Muscle of back (tissue), 11 donors: ENCODE results near the gene C5AR1. TPM values are rescaled to one million over a fixed set of nuclear protein-coding genes. Genes with fewer than 3 reads are reported as not detected.
"Not testable (repeated sequence)": the region's sequence is repeated elsewhere in the genome, so short reads cannot be mapped to it uniquely, and the experiment has no call there.

Experiments used
- DNase-seq, 3 donors: peaks; one replicate each; pipeline versions ENCODE4 v3.0.0 to v3.0.0-alpha.2; 2013
- polyA plus RNA-seq, 10 donors: library from polyadenylated mRNA; unstranded; fragments of 120-200 nt; gene quantifications; one replicate each; pipeline ENCODE4 v1.2.1, GENCODE V29; 2013; ENCODE audit not compliant: insufficient read length in 10 of 10

C5AR1 gene
- polyA plus RNA-seq, 10 donors = 1.5 to 3.5 (median 2.3) TPM

GRCh38 chr19:47283405-47284059 is 26.1 kb upstream of the C5AR1 start:
- DNase-seq = no peak

GRCh38 chr19:47284324-47284899 is 25.2 kb upstream of the C5AR1 start:
- peak in 2 of 3 donors; percentile 79 to 80 for DNase-seq

GRCh38 chr19:47296036-47296435 is 13.6 kb upstream of the C5AR1 start:
- DNase-seq = peak; percentile 60 to 72 (median 71)

GRCh38 chr19:47300867-47301266 is 8.8 kb upstream of the C5AR1 start:
- not testable (repeated sequence) for DNase-seq

DNA sequence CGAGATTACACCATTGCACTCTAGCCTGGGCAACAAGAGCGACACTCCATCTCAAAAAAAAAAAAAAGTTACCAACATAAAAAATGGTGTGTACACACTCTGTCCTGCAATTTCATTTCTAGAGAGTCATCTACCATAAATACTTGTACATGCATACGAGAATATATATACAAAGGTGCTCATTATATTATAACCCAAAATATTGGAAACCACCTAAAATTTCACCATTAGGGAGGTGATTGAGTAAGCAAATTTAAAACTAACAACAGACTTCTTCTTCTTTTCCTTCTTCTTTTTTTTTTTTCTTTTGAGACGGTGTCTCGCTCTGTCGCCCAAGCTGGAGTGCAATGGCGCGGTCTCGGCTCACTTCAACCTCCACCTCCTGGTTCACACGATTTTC is 7.4 kb upstream of the C5AR1 start:
- DNase-seq = no peak

- no peak for DNase-seq
These were observed 5.7 kb upstream of the C5AR1 start for GRCh38 chr19:47303966-47304365.

GRCh38 chr19:47305309-47305751 is 4.3 kb upstream of the C5AR1 start:
- peak; percentile 43 to 68 (median 59) for DNase-seq

GRCh38 chr19:47306303-47306702 is 3.4 kb upstream of the C5AR1 start:
- DNase-seq = no peak

- DNase-seq = no peak
These were observed 623 bp upstream of the C5AR1 start for GRCh38 chr19:47309038-47309437.

DNA sequence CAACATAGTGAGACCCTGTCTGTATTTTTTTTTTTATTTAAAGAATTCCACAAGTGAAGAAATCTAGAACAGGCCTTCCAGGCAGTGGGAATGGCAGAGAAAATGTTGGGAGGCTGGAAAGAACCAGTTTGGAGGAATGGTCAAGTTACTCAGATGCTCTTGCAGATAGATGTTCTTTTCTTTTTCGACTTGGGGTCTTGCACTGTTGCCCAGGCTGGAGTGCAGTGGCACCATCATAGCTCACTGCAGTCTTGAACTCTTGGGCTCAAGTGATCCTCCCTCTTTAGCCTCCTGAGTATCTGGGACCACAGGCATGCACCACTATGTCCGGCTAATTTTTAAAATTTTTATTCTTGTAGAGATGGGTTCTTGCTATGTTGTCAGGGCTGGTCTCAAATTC is 662 bp downstream of the C5AR1 start:
- no peak for DNase-seq

DNA sequence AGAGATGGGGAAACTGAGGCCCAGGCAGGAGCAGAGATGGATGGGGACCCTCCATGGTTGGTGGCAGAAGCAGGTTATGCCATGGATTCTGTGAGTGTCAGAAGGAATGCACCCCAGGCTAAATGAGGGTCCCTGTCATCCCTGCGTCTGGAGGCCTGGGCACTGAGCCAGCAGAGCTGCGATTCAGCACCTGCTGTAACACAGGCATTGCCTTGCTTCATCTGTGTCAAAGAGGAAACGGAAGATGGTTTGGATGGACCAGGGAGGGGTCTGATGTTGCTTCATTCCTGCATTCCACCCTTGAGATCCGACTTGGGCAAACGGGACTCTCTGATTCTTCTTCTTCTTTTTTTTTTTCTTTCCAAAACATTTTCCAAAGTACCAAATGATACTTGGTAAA is 1.2 kb downstream of the C5AR1 start:
- DNase-seq = peak in 1 of 3 donors; percentile 34

GRCh38 chr19:47312366-47313006 is 2.8 kb downstream of the C5AR1 start:
- DNase-seq = no peak

GRCh38 chr19:47313754-47314295 is 4.2 kb downstream of the C5AR1 start:
- no peak for DNase-seq

DNA sequence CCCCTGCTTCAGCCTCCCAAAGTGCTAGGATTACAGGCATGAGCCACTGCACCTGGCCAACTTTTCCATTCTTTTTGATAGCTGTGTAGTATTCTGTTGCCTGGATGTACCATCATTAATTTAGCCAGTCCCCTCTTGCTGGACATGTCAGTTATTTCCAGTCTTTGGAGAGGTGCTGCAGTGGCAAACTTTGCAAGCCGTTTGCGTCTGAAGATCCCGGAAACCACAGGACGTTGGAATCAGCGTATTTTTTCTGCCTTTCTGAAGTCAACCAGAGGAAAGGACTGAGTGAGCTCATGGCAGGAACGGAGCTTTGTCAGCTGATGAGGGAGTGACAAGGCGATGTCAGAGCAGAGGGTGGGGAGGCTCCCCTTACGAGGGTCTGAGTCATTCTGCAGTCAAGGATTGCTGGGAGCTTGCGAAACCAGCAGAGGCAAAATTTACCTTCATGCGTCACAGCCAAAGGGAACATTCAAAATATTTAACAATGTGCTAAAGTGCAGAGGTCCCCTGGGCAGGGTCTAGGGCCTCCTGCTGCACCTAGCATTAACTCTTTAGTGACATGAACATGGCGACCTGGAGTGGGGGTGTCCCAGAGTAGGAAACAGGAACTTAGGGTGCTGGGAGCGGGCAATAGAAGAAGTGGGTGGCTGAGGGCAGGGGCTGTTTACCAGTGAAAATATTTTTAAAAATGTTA is 5.6 kb downstream of the C5AR1 start:
- peak in 2 of 3 donors; percentile 63 to 70 for DNase-seq

DNA sequence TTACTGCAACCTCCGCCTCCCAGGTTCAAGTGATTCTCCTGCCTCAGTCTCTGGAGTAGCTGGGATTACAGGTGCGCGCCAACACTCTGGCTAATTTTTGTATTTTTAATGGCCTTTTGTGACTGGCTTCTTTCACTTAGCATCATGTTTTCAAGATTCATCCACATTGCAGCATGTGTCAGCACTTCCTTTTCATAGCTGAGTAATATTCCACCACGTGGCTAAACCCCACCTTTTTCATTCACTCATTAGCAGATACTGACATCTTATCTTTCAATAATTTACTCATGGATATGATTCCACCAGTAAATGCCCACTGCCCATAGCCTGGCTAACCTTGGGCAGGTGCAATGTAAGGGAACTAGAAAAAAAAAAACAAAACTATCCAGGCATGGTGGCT is 6.9 kb downstream of the C5AR1 start:
- DNase-seq = no peak

- no peak for DNase-seq
These were observed 10.5 kb downstream of the C5AR1 start for GRCh38 chr19:47319923-47320871.

DNA sequence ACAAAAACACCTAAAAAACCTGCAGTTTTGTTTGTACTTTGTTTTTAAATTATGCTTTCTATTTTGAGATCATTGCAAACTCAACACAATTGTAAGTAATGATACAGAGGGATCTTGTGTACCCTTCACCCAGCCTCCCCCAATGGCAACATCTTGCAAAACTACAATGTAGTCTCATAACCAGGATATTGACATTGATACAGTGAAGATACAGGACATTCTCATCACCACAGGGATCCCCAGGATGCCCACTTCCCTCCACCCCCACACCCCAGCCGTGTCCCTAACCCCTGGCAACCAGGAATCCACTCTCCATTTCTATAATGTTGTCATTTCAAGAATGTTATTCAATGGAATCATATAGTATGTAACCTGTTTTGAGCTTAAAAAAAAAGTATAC is 12.0 kb downstream of the C5AR1 start:
- DNase-seq = no peak

DNA sequence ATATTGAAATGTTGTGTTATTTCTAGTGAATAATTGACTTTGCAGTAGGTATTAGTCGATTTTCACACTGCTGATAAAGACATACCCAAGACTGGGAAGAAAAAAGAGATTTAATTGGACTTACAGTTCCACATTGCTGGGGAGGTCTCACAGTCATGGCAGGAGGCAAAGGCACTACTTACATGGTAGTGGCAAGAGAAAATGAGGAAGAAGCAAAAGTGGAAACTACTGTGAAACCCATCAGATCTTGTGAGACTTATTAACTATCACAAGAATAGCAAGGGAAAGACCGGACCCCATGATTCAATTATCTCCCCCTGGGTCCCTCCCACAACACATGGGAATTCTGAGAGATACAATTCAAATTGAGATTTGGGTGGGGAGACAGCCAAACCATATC is 12.4 kb downstream of the C5AR1 start:
- DNase-seq = no peak

- no peak for DNase-seq
These were observed 13.7 kb downstream of the C5AR1 start for GRCh38 chr19:47323409-47323808.

DNA sequence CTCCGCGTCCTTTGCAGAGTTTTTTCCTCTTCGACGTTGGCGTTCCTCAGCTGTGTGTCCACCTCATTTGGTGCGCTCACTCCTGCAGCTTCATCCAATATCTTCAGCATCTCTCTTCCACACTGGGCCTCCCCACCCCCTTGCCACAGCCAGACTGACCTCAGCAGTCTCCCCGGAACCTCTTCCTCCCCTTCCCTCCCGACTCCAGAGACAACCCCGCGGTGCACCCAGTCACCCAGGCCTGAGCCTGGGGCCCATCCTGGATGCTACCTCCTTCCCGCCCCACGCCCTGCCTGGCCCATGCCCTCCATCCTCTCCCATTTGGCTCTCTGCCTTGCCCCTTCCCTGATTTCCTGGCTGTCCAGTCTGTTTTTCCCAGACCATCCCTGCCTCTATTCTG is 14.2 kb downstream of the C5AR1 start:
- no peak for DNase-seq

DNA sequence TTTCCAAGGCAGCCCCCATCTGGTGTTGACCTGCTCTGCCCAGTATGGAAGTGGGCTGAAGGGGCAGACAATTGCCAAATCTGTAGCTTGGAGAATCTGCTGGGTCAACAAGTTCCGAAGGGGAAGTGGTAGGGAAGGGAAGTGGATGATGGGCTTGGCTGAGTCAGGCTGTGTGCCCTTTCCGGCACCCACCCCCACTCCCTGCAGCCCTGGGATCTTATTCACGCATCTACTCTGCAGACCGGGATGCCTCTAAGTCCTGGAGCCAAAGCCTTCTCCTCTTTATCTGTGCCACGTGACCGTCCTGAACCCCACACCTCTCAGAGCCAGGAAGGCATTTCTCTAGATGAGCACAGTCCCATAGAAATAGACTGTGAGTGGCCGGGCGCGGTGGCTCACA is 14.8 kb downstream of the C5AR1 start:
- DNase-seq = peak in 1 of 3 donors; percentile 41
